Esophagus squamous epithelium (tissue), 4 donors: ENCODE results near the gene TSPAN31.

Experiments used
- CTCF ChIP-seq, 6 experiments: fragments of 450-650 bp in 4 of 6; fragments of 200-600 bp in 2 of 6; sonication (generic) in 2 of 6; IDR thresholded peaks; one replicate each; pipeline ENCODE4 v1.5.1; 2016 to 2019; ENCODE audit warnings: antibody characterized with exemption in 6 of 6, mild to moderate bottlenecking in 4 of 6, moderate library complexity in 4 of 6
- POLR2A ChIP-seq, 4 donors: fragments of 450-650 bp; IDR thresholded peaks; one replicate each; pipeline ENCODE4 v1.6.1; 2017; ENCODE audit warnings: antibody characterized with exemption in 4 of 4, mild to moderate bottlenecking in 4 of 4, moderate library complexity in 3 of 4

- TF ChIP-seq CTCF (IDR thresholded peaks at IDR 0.05) (no peak), POLR2A (IDR thresholded peaks at IDR 0.05) (no peak)
These were observed 12.6 kb upstream of the TSPAN31 start for GRCh38 chr12:57732270-57732669.
